Gastrocnemius medialis (tissue), 4 donors: ENCODE data around the gene TSEN2.

ENCODE experiments used
- CTCF ChIP-seq, 5 experiments: fragments of 450-650 bp in 3 of 5; fragments of 200-600 bp in 2 of 5; sonication (generic) in 2 of 5; IDR thresholded peaks in 4 of 5; conservative IDR thresholded peaks in 1 of 5; 1 replicate in 4 of 5; 2 replicates in 1 of 5; pipeline ENCODE4 v1.5.1; 2016 to 2019; ENCODE audit warnings: antibody characterized with exemption in 5 of 5, mild to moderate bottlenecking in 3 of 5, moderate library complexity in 3 of 5
- POLR2A ChIP-seq, 2 donors: fragments of 450-650 bp; IDR thresholded peaks; one replicate each; pipeline ENCODE4 v1.6.1; 2017; ENCODE audit warnings: antibody characterized with exemption in 2 of 2, mild to moderate bottlenecking in 2 of 2, moderate library complexity in 2 of 2

DNA sequence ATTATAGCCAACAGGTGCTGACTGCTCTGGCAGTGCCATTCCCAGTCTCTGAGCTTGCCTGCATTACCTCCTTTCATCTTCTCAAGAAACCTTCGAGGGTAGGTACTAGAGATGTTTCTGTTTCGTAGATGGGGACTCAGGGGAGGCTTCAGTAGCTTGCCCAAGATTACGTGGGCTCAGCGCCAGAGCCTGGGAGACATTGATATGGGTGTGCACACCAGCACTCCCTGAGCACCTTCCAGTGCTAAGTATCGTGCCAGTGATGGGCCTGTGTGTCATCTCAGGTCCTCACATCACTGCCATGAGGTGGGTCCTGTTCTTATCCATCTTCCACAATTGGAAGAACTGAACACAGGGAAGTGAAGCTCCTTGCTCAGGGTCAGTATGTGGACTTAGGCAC lies 15.2 kb downstream of the TSEN2 start:
- TF ChIP-seq CTCF (IDR thresholded peaks at IDR 0.05 in 4 of 5, conservative IDR thresholded peaks at IDR 0.05 in 1 of 5): no peak
- no peak for TF ChIP-seq POLR2A (IDR thresholded peaks at IDR 0.05)
